Measurements from ENCODE around the gene FASTKD1.
"Not testable (repeated sequence)": the region's sequence is repeated elsewhere in the genome, so short reads cannot be mapped to it uniquely, and the experiment has no call there.

DNA sequence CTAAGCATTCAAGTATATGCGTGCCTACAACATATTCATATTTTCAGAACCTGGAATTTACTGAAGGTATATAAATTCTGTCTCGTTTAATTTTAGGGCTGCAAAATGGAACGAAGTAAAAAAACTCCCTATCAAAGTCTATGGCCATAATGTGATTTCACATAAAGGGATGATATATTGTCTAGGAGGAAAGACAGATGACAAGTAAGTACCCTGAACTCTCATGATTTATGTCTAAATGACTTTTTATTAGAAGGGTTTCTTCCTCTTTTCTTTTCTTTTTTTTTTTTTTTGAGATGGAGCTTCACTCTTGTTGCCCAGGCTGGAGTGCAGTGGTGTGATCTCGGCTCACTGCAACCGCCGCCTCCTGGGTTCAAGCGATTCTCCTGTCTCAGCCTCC is 58.9 kb downstream of the FASTKD1 start:
- not testable (repeated sequence) for TF ChIP-seq CTCF (IDR thresholded peaks at IDR 0.05); EZH2 (IDR thresholded peaks at IDR 0.05; ENCODE audit: borderline replicate concordance, insufficient read depth, low read depth, low read length, poor library complexity, severe bottlenecking)

All from B cell (primary cell).